HG03280 (cell line): ENCODE measurements around the gene PRDM16.
"Not testable (repeated sequence)": the region's sequence is repeated elsewhere in the genome, so short reads cannot be mapped to it uniquely, and the experiment has no call there.

ENCODE experiments used
- ATAC-seq: cut with Tn5 transposase; IDR thresholded peaks from one replicate; pipeline ENCODE4 v1.9.1; 2021; ENCODE audit warnings: mild to moderate bottlenecking, moderate library complexity; ENCODE audit not compliant: unreplicated experiment

Gene PRDM16

GRCh38 chr1:3237570-3237969 is 168.6 kb downstream of the PRDM16 start:
- ATAC-seq, result no peak

GRCh38 chr1:3237994-3238702 is 169.1 kb downstream of the PRDM16 start:
- ATAC-seq, result no peak

- no peak for ATAC-seq
Measured at GRCh38 chr1:3238703-3239278, 169.8 kb downstream of the PRDM16 start.

- ATAC-seq, result not testable (repeated sequence)
Measured at GRCh38 chr1:3239991-3240390, 171.0 kb downstream of the PRDM16 start.

GRCh38 chr1:3240524-3241235 is 171.7 kb downstream of the PRDM16 start:
- no peak for ATAC-seq

GRCh38 chr1:3241236-3241550 is 172.2 kb downstream of the PRDM16 start:
- ATAC-seq, result no peak

- no peak for ATAC-seq
Measured at GRCh38 chr1:3241673-3242407, 172.8 kb downstream of the PRDM16 start.

GRCh38 chr1:3242408-3243260 is 173.6 kb downstream of the PRDM16 start:
- no peak for ATAC-seq

GRCh38 chr1:3243304-3243703 is 174.3 kb downstream of the PRDM16 start:
- ATAC-seq, result no peak

- ATAC-seq, result no peak
Measured at GRCh38 chr1:3244025-3244926, 175.3 kb downstream of the PRDM16 start.

- no peak for ATAC-seq
Measured at GRCh38 chr1:3244927-3245315, 175.9 kb downstream of the PRDM16 start.

GRCh38 chr1:3245344-3245743 is 176.3 kb downstream of the PRDM16 start:
- no peak for ATAC-seq

GRCh38 chr1:3245768-3246167 is 176.8 kb downstream of the PRDM16 start:
- no peak for ATAC-seq

- no peak for ATAC-seq
Measured at GRCh38 chr1:3246251-3246650, 177.2 kb downstream of the PRDM16 start.

- no peak for ATAC-seq
Measured at GRCh38 chr1:3247521-3248121, 178.6 kb downstream of the PRDM16 start.

- ATAC-seq, result no peak
Measured at GRCh38 chr1:3248155-3249141, 179.4 kb downstream of the PRDM16 start.

- ATAC-seq, result no peak
Measured at GRCh38 chr1:3249231-3249630, 180.2 kb downstream of the PRDM16 start.
